Suprapubic skin (tissue), 4 donors: Measurements from ENCODE around the gene PDGFB. TPM values are rescaled to one million over a fixed set of nuclear protein-coding genes. Genes with fewer than 3 reads are reported as not detected.

Source experiments
- DNase-seq, 2 donors: peaks; one replicate each; pipeline ENCODE4 v3.0.0-alpha.2; 2019; ENCODE audit warnings: low spot score in 2 of 2
- H3K27ac ChIP-seq: fragments of 200-600 bp; sonication (generic); one replicate; pipeline ENCODE4 v1.5.1; 2019
- H3K27me3 ChIP-seq: fragments of 200-600 bp; sonication (generic); one replicate; pipeline ENCODE4 v1.5.1; 2019
- H3K36me3 ChIP-seq: fragments of 200-600 bp; sonication (generic); one replicate; pipeline ENCODE4 v1.5.1; 2019
- H3K4me1 ChIP-seq: fragments of 200-600 bp; sonication (generic); one replicate; pipeline ENCODE4 v1.5.1; 2019
- H3K4me3 ChIP-seq: fragments of 200-600 bp; sonication (generic); one replicate; pipeline ENCODE4 v1.5.1; 2019; ENCODE audit warnings: mild to moderate bottlenecking
- H3K9me3 ChIP-seq: fragments of 200-600 bp; sonication (generic); one replicate; pipeline ENCODE4 v1.5.1; 2019
- EP300 ChIP-seq: sonication (generic); formaldehyde crosslinking; IDR thresholded peaks from one replicate; pipeline ENCODE4 v1.6.1; 2017; ENCODE audit warnings: antibody characterized with exemption
- POLR2A ChIP-seq, 2 donors: fragments of 450-650 bp; IDR thresholded peaks; one replicate each; pipeline ENCODE4 v1.6.1; 2017; ENCODE audit warnings: antibody characterized with exemption in 2 of 2, mild to moderate bottlenecking in 2 of 2, moderate library complexity in 2 of 2
- POLR2AphosphoS5 ChIP-seq, 3 donors: sonication (generic); formaldehyde crosslinking; IDR thresholded peaks; one replicate each; pipeline ENCODE4 v1.6.1; 2017; ENCODE audit warnings: antibody characterized with exemption in 3 of 3
- WGBS: methylation state at CpG from one replicate; pipeline ENCODE4 v1.1.5; 2018; 5-methylcytosine and 5-hydroxymethylcytosine counted together
- total RNA-seq, 4 donors: library from RNA; depleted of rRNA; stranded (reverse); fragments of >200 nt; gene quantifications; one replicate each; pipeline ENCODE4 v1.1.0, GENCODE V29; 2016
- TF ChIP-seq, protein P1 (sequence below), 2 donors: fragments of 200-600 bp in 1 of 2; fragments of 450-650 bp in 1 of 2; sonication (generic) in 1 of 2; IDR thresholded peaks; one replicate each; pipeline ENCODE4 v1.5.1; 2016 to 2019; ENCODE audit warnings: antibody characterized with exemption in 2 of 2, mild to moderate bottlenecking in 1 of 2, moderate library complexity in 1 of 2

PDGFB gene
- total RNA-seq, 4 donors from 2014 or later, result 10.5 to 20.6 (median 12.0) TPM

DNA sequence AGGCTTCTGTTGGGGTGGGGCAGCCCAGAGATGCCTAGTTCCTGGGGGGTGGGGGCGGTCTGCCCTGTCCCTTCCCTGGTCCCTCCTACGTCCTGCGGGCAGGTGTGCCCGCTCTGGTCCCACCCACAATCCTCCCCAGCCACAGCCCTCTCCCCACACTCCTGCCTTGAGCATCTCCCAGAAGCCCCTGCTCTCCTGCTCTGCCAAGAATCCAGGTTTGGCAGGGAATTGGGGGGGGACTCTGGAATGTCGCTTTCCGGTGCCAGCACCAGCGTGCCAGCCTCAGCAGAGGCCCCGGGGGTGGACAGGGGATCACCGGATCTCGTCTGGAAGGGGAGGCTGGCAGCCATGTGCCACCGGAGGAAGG is 11.4 kb upstream of the PDGFB start:
- Histone ChIP-seq H3K27ac (no peak overlapping the region), H3K4me3 (no peak overlapping the region), H3K27me3 (no peaks in the 10 kb centered on the region), H3K4me1 (peaks cover 41% of the 10 kb centered on the region), H3K36me3 (no peaks in the 10 kb centered on the region), H3K9me3 (no peaks in the 10 kb centered on the region)
- DNase-seq, result no peak
- 71% methylated on average over 4 of the region's 11 CpGs for WGBS
- TF ChIP-seq, protein P1, sequence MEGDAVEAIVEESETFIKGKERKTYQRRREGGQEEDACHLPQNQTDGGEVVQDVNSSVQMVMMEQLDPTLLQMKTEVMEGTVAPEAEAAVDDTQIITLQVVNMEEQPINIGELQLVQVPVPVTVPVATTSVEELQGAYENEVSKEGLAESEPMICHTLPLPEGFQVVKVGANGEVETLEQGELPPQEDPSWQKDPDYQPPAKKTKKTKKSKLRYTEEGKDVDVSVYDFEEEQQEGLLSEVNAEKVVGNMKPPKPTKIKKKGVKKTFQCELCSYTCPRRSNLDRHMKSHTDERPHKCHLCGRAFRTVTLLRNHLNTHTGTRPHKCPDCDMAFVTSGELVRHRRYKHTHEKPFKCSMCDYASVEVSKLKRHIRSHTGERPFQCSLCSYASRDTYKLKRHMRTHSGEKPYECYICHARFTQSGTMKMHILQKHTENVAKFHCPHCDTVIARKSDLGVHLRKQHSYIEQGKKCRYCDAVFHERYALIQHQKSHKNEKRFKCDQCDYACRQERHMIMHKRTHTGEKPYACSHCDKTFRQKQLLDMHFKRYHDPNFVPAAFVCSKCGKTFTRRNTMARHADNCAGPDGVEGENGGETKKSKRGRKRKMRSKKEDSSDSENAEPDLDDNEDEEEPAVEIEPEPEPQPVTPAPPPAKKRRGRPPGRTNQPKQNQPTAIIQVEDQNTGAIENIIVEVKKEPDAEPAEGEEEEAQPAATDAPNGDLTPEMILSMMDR (IDR thresholded peaks at IDR 0.05), result no peak
- TF ChIP-seq POLR2AphosphoS5 (IDR thresholded peaks at IDR 0.05) (no peak), POLR2A (IDR thresholded peaks at IDR 0.05) (no peak), EP300 (no peak)

DNA sequence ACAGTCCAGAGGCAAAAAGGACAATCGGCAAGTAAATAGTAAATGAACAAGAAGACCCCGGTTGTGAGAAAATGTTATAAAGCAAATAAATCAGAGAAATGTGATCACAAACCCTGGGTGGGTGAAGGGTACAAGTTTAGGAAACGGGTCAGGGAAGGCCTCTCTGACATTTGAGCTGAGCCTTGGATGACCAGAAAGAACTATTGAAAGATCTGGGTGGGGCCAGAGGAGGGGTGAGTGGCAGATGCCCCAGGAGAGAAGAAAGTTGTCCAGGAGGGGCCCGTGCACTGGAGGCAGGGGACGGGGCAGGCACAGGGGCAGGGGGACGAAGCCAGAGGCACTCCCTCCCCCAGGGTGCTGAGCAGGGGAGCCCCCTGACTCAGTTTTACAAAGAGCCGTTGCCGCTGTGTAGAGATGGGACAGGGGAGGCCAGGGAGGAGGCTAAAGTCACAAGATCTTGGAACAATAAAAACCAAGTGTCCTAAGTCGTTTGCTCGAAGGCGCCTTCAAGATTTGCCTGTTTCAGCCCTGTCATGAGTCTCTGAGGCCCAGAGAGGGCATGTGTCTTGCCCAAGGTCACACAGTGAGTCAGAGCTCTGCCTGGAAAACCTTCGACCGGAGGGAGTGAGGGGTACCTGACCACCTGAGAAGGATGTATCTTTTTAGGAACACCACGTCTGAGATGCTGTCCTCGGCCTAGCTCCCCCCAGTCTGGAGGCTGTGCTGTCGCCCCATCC is 10.8 kb upstream of the PDGFB start:
- H3K27ac ChIP-seq, result peak overlapping the region; percentile 44
- H3K4me1 ChIP-seq, result peaks cover 41% of the 10 kb centered on the region
- 78% methylated on average over 14 of the region's 16 CpGs for WGBS
- H3K9me3 ChIP-seq, result no peaks in the 10 kb centered on the region
- H3K27me3 ChIP-seq, result no peaks in the 10 kb centered on the region
- no peak for TF ChIP-seq EP300
- TF ChIP-seq, protein P1 (IDR thresholded peaks at IDR 0.05), result no peak
- no peak for TF ChIP-seq POLR2AphosphoS5 (IDR thresholded peaks at IDR 0.05)
- H3K4me3 ChIP-seq, result no peak overlapping the region
- no peak for DNase-seq
- no peaks in the 10 kb centered on the region for H3K36me3 ChIP-seq

DNA sequence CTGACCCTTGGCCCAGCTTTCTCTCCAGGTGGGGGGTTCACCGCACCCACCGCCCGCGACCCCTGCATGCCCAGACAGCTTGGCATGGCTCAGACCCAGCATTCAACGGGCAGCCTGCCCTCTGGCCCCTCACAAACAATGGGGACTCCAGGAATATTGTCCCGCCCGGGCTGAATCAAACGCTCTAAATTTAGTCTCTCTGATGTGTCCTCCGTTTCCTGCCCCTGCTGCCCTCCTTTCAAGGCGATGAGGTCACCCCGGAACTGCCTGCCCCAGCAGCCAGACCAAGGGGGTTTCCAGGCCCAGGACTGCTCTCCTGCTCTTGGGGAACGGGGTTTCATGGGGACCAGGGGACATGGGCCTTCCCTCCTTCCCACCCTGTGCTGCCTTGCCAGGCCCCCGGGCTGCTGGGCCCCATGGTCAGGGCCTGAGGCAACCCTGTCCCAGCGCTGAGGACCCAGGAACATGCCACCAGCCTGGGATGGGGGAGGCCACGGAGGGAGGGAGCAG is 10.1 kb upstream of the PDGFB start:
- 26% methylated on average over 12 of the region's 15 CpGs for WGBS
- peaks cover 41% of the 10 kb centered on the region for H3K4me1 ChIP-seq
- DNase-seq, result no peak
- no peak overlapping the region for H3K4me3 ChIP-seq
- H3K27me3 ChIP-seq, result no peaks in the 10 kb centered on the region
- TF ChIP-seq POLR2A (IDR thresholded peaks at IDR 0.05) (no peak), EP300 (no peak), POLR2AphosphoS5 (IDR thresholded peaks at IDR 0.05) (no peak)
- TF ChIP-seq, protein P1 (IDR thresholded peaks at IDR 0.05), result no peak
- no peaks in the 10 kb centered on the region for H3K36me3 ChIP-seq
- peak overlapping the region; percentile 44 for H3K27ac ChIP-seq
- no peaks in the 10 kb centered on the region for H3K9me3 ChIP-seq

DNA sequence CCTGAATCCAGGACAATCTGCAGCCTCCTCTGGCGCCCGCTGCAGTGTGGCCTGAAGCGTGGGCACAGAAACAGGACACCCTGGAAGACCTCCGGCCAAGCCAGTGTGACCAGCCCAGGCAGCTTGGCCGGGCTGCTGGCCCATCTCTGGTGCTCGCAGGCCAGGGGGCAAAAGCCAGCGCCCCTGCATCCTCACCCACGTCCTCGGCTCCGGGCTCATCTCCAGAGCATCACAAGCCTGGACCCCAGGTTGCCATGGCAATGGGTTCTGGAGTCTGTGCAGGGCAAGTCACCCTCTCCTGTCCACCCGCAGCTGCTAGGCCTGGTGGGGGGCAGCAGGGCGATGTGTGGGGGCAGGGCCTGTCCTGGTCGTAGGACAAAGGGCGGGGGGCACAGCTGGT is 9.3 kb upstream of the PDGFB start:
- Histone ChIP-seq H3K4me3 (no peak overlapping the region), H3K27me3 (no peaks in the 10 kb centered on the region), H3K9me3 (no peaks in the 10 kb centered on the region), H3K27ac (peak overlapping the region; percentile 15), H3K36me3 (no peaks in the 10 kb centered on the region), H3K4me1 (peaks cover 41% of the 10 kb centered on the region)
- TF ChIP-seq, protein P1 (IDR thresholded peaks at IDR 0.05), result no peak
- TF ChIP-seq POLR2AphosphoS5 (IDR thresholded peaks at IDR 0.05) (no peak), POLR2A (IDR thresholded peaks at IDR 0.05) (no peak), EP300 (no peak)
- WGBS, result 100% methylated on average over 1 of the region's 14 CpGs
- no peak for DNase-seq

DNA sequence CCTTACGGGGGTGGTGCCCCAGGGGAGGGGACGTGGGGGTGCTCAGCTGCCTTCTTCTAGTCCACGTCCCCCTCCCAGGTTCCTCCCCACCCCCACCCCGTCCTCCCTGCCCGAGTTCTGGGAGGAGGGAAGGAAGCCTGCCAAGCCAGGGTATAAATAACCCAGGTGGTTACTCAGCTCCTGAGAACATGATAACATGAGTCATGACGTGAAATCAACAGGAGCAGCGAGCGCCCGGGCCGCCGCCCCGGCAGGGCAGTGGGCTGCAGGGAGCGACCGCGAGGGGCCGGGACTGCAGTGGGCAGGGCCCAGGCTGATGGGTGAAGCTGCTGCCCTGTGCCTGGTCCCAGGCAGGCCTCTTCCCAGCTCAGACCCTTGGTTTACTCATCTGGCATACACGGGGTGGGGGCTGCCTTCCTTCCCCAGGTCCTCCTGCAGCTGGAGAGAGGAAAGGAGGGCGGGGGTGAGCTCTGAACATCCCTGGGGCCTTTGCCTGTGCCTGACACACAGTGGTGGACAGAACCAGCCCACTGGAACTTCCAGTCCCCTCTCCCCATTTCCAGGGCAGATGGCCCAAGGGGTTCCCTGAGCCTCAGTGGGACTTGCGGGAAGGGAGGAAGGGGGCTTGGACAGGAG is 8.8 kb upstream of the PDGFB start:
- Histone ChIP-seq H3K27ac (peak overlapping the region; percentile 15), H3K4me1 (peaks cover 41% of the 10 kb centered on the region), H3K36me3 (no peaks in the 10 kb centered on the region), H3K27me3 (no peaks in the 10 kb centered on the region), H3K4me3 (no peak overlapping the region), H3K9me3 (no peaks in the 10 kb centered on the region)
- no peak for TF ChIP-seq POLR2AphosphoS5 (IDR thresholded peaks at IDR 0.05)
- TF ChIP-seq, protein P1 (IDR thresholded peaks at IDR 0.05), result no peak
- no peak for TF ChIP-seq EP300
- no peak for TF ChIP-seq POLR2A (IDR thresholded peaks at IDR 0.05)
- no peak for DNase-seq
- WGBS, result 14% methylated on average over 9 of the region's 19 CpGs
